GM23248 (cell line): ENCODE results near the gene NFATC3. TPM values are rescaled to one million over a fixed set of nuclear protein-coding genes. Genes with fewer than 3 reads are reported as not detected.
A peak's percentile ranks its signal among the peaks of the same experiment; 100 is the strongest.
"Not testable (repeated sequence)": the region's sequence is repeated elsewhere in the genome, so short reads cannot be mapped to it uniquely, and the experiment has no call there.

Source experiments
- DNase-seq: peaks from one replicate; pipeline ENCODE4 v3.0.0-alpha.2; 2015
- H2AFZ ChIP-seq: fragments of 200-600 bp; sonication (generic); 2 replicates; pipeline ENCODE4 v1.6.1; 2016; ENCODE audit warnings: antibody characterized with exemption
- H3F3A ChIP-seq: fragments of 200-600 bp; sonication (generic); 2 replicates; pipeline ENCODE4 v1.6.1; 2016; ENCODE audit warnings: mild to moderate bottlenecking, antibody characterized with exemption, mixed run types; ENCODE audit not compliant: insufficient read depth
- H3K27ac ChIP-seq: fragments of 200-600 bp; sonication (generic); 2 replicates; pipeline ENCODE4 v1.5.1; 2016; ENCODE audit warnings: mild to moderate bottlenecking
- H3K27me3 ChIP-seq: fragments of 200-600 bp; sonication (generic); replicated peaks from 2 replicates; pipeline ENCODE4 v1.6.1; 2016; ENCODE audit warnings: mild to moderate bottlenecking; ENCODE audit not compliant: insufficient read depth
- H3K36me3 ChIP-seq: fragments of 200-600 bp; sonication (generic); 2 replicates; pipeline ENCODE4 v1.6.1; 2016; ENCODE audit warnings: low read depth, mild to moderate bottlenecking
- H3K4me1 ChIP-seq: fragments of 200-600 bp; sonication (generic); 2 replicates; pipeline ENCODE4 v1.6.1; 2016; ENCODE audit warnings: mild to moderate bottlenecking; ENCODE audit not compliant: insufficient read depth
- H3K4me2 ChIP-seq: fragments of 200-600 bp; sonication (generic); one replicate; pipeline ENCODE4 v1.6.1; 2016; ENCODE audit warnings: mild to moderate bottlenecking; ENCODE audit not compliant: unreplicated experiment
- H3K4me3 ChIP-seq: fragments of 200-600 bp; sonication (generic); 2 replicates; pipeline ENCODE4 v1.5.1; 2016; ENCODE audit warnings: mild to moderate bottlenecking
- H3K79me2 ChIP-seq: fragments of 200-600 bp; sonication (generic); 2 replicates; pipeline ENCODE4 v1.6.1; 2016; ENCODE audit warnings: mild to moderate bottlenecking; ENCODE audit not compliant: insufficient read depth
- H3K9ac ChIP-seq: fragments of 200-600 bp; sonication (generic); 2 replicates; pipeline ENCODE4 v1.6.1; 2016; ENCODE audit warnings: mild to moderate bottlenecking
- H3K9me2 ChIP-seq: fragments of 200-600 bp; sonication (generic); 2 replicates; pipeline ENCODE4 v1.6.1; 2016; ENCODE audit warnings: mixed run types, mild to moderate bottlenecking, moderate library complexity; ENCODE audit not compliant: insufficient read depth
- H3K9me3 ChIP-seq: fragments of 200-600 bp; sonication (generic); one replicate; pipeline ENCODE4 v1.6.1; 2017; ENCODE audit warnings: low read depth
- H4K20me1 ChIP-seq: fragments of 200-600 bp; sonication (generic); 2 replicates; pipeline ENCODE4 v1.6.0; 2016; ENCODE audit not compliant: insufficient read depth
- EZH2 ChIP-seq: fragments of 200-600 bp; sonication (generic); IDR thresholded peaks from 2 replicates; pipeline ENCODE4 v1.6.1; 2018; ENCODE audit warnings: antibody characterized with exemption, mild to moderate bottlenecking; ENCODE audit not compliant: insufficient read depth, poor library complexity, severe bottlenecking
- EZH2phosphoT487 ChIP-seq: fragments of 200-600 bp; sonication (generic); IDR thresholded peaks from 2 replicates; pipeline ENCODE4 v1.6.1; 2018; ENCODE audit warnings: antibody characterized with exemption, moderate library complexity, mild to moderate bottlenecking, low read depth; ENCODE audit not compliant: insufficient read depth
- WGBS, 2 experiments: methylation state at CpG; one replicate each; pipeline ENCODE4 v1.1.6; 2015 to 2017; ENCODE audit warnings: low lambda C conversion rate in 2 of 2, low coverage in 1 of 2; ENCODE audit errors: missing lambda C conversion rate in 2 of 2; 5-methylcytosine and 5-hydroxymethylcytosine counted together
- in situ Hi-C: fragments of 300-500 bp; cut with MboI; formaldehyde crosslinking; loops from 2 replicates; pipeline ENCODE4 v1.15.0; 2020
- polyA plus RNA-seq: library from polyadenylated mRNA; unstranded; fragments of >200 nt; fragmentation: Nextera tagmentation; extraction: Ambion mirVana; gene quantifications from 2 replicates; pipeline ENCODE4 v1.2.1, GENCODE V29; 2016
- total RNA-seq: library from RNA; depleted of rRNA; stranded (reverse); fragments of >200 nt; shearing (Covaris generic); gene quantifications from 2 replicates; pipeline ENCODE4 v1.2.3, GENCODE V29; 2014

The NFATC3 gene
- total and polyA plus RNA-seq, 2 experiments from 2014 or later, result 10.2 to 14.2 TPM

- TF ChIP-seq EZH2phosphoT487 (no peak), EZH2 (no peak)
- in situ Hi-C loops, result no loop called here
- H3K79me2 ChIP-seq, result peaks cover 100% of the 10 kb centered on the region
- no peaks in the 10 kb centered on the region for H3K27me3 ChIP-seq
- no peak overlapping the region for H3K4me3 ChIP-seq
- 79% methylated on average over 2 of the region's 2 CpGs for WGBS, 2 experiments
- H3K9ac ChIP-seq, result no peak overlapping the region
- H3K36me3 ChIP-seq, result no peaks in the 10 kb centered on the region
- H4K20me1 ChIP-seq, result no peaks in the 10 kb centered on the region; the same call in 1 of the 2 replicates
- no peak for DNase-seq
- no peaks in the 10 kb centered on the region for H3K9me2 ChIP-seq
- no peak overlapping the region for H3K4me2 ChIP-seq
- no peaks in the 10 kb centered on the region for H3K4me1 ChIP-seq
- H2AFZ ChIP-seq, result no peak overlapping the region
- no peaks in the 10 kb centered on the region for H3K9me3 ChIP-seq
- peaks cover under 1% of the 10 kb centered on the region; the same call in 1 of the 2 replicates for H3F3A ChIP-seq
- H3K27ac ChIP-seq, result no peak overlapping the region
Measured at GRCh38 chr16:68111379-68111778, 26.2 kb downstream of the NFATC3 start.

- H3K79me2 ChIP-seq, result peaks cover 100% of the 10 kb centered on the region
- 88 to 96% methylated on average over 5 of the region's 5 CpGs for WGBS, 2 experiments
- H3K4me1 ChIP-seq, result no peaks in the 10 kb centered on the region
- no peaks in the 10 kb centered on the region for H3K9me3 ChIP-seq
- H3K36me3 ChIP-seq, result no peaks in the 10 kb centered on the region
- no peaks in the 10 kb centered on the region for H3K27me3 ChIP-seq
- H3K9me2 ChIP-seq, result no peaks in the 10 kb centered on the region
- in situ Hi-C loops, result no loop called here
- H3K4me2 ChIP-seq, result no peak overlapping the region
- H3F3A ChIP-seq, result no peaks in the 10 kb centered on the region
- H2AFZ ChIP-seq, result no peak overlapping the region
- H3K9ac ChIP-seq, result no peak overlapping the region
- no peak for TF ChIP-seq EZH2
- no peak for TF ChIP-seq EZH2phosphoT487
- H3K4me3 ChIP-seq, result no peak overlapping the region
- H3K27ac ChIP-seq, result no peak overlapping the region
- H4K20me1 ChIP-seq, result no peaks in the 10 kb centered on the region; the same call in 1 of the 2 replicates
- DNase-seq, result no peak
Measured at GRCh38 chr16:68113059-68113761, 28.0 kb downstream of the NFATC3 start.

GRCh38 chr16:68113765-68114240 is 28.6 kb downstream of the NFATC3 start:
- WGBS, 2 experiments, result 97% methylated on average over 10 to 12 of the region's 12 CpGs
- Histone ChIP-seq H3K4me2 (no peak overlapping the region), H2AFZ (no peak overlapping the region), H3K9ac (no peak overlapping the region), H3K27ac (no peak overlapping the region), H3K36me3 (no peaks in the 10 kb centered on the region), H3K9me2 (no peaks in the 10 kb centered on the region), H4K20me1 (no peaks in the 10 kb centered on the region; the same call in 1 of the 2 replicates), H3K79me2 (peaks cover 100% of the 10 kb centered on the region), H3K9me3 (no peaks in the 10 kb centered on the region), H3K4me3 (no peak overlapping the region), H3F3A (no peaks in the 10 kb centered on the region), H3K27me3 (no peaks in the 10 kb centered on the region), H3K4me1 (no peaks in the 10 kb centered on the region)
- TF ChIP-seq EZH2phosphoT487, result no peak
- no peak for TF ChIP-seq EZH2
- no peak for DNase-seq
- in situ Hi-C loops, result no loop called here

- H3K9ac ChIP-seq, H3K4me3 ChIP-seq, H3K36me3 ChIP-seq, H3K9me3 ChIP-seq, H3K4me1 ChIP-seq, H3F3A ChIP-seq, H4K20me1 ChIP-seq, H2AFZ ChIP-seq, H3K4me2 ChIP-seq, H3K27ac ChIP-seq, H3K27me3 ChIP-seq, H3K9me2 ChIP-seq, in situ Hi-C loops: not testable (repeated sequence)
- peaks cover 100% of the 10 kb centered on the region for H3K79me2 ChIP-seq
- DNase-seq, result peak; percentile 3
- WGBS, 2 experiments, result 85 to 89% methylated on average over 8 of the region's 8 CpGs
Measured at GRCh38 chr16:68114939-68115338, 29.8 kb downstream of the NFATC3 start.
